CD4-positive, alpha-beta T cell treated with Interleukin-6 at 100 ng/mL for 8 hours (primary cell): Measurements from ENCODE around the gene DBH.
A peak's percentile ranks its signal among the peaks of the same experiment; 100 is the strongest.

Source experiments
- DNase-seq: peaks from one replicate; pipeline ENCODE4 v3.0.0-alpha.2; 2020; ENCODE audit warnings: mixed read lengths, low spot score

Gene DBH

GRCh38 chr9:133643978-133644760 lies 8.0 kb downstream of the DBH start:
- no peak for DNase-seq

DNA sequence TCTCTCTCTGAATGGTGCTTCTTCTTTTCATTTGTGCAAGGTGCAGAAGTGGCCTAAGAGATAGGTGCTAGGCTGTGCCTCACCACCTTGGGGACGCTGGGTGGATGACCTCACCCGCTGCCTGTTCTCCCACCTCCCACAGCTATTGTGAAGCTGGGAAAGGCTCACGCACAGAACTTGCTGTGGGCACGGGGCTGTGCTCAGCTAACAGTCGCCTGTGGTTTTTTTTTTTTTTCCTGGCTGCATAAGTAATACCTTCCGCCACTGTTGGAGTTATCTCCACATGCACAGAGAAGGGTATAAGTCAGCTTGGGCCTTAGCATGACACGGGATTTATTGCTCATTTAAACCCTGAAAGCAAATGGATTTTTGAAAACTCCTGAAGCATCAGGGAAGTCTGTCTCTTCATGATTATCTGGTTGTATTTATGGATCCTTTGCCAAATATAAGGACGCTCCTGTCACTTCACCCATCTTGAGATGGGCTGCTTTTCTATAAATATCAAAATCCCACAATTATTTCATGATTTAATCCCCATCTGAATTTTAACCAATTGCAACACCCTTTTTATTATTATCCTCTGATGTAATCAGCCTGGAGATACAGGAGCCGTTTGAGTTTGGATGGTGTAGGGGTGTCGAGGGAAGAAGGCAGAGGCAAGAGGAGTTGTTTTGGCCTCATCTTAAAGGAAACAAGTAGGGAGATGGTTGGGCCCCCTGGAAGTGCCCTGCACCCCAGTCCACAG lies 9.0 kb downstream of the DBH start:
- no peak for DNase-seq

- no peak for DNase-seq
Measured at GRCh38 chr9:133647148-133647547, 11.0 kb downstream of the DBH start.

GRCh38 chr9:133647765-133648469 lies 11.8 kb downstream of the DBH start:
- DNase-seq: no peak

DNA sequence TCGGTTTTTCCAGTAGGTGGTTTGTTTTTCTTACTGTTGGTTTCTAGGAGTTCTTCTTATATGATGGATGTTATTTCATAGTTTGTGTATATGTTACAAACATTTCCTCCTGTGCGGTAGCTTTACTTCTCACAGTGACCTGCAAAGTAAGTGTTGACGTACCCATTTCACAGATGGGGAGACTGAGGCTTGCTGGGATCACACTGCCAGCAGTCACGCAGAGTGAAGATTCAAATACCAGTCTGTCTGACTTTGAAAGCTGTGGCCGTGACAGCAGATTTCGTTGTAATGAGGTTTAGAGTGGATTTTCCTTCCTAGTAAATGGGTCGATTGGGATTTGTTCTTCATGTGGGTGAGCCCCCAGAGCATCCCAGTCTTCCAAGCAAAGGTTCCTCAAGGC lies 13.0 kb downstream of the DBH start:
- no peak for DNase-seq

DNA sequence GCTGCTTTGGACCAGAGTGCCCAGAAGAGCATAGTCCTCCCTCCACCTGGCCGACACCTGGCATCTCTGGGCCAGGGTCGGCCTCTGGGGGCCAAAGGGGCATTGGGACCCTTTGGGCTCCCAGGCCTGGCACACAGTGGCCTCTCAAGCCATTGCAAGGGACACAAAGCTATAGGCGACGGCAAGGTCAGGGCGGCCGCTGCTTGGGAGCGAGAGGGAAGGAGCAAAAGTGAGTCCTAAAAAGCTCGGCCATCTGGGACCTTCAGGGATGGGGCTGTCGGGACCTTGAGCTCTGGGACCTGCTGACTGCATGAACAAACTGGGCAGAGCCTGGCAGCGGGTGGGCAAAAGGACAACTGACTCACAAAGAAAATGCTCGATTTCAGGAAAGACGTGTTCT lies 13.9 kb downstream of the DBH start:
- no peak for DNase-seq

DNA sequence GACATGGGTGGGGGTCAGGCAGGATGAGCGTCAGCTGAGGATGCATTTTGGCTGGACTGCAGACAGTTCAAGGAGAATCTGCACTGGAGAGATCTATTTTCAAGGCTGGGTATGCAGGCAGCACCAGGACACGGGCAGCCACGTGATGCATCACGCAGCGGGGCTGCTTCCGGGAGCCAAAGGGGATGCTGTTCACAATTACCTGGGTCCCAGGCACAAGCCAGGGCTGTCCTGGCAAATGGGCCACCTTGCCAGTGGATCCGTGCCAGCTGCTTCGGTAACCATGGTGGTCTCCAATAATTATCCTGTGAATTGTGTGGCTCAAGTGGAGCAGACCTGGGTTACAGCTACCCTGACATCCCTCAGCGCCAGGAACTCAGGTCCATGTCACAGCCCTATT lies 17.5 kb downstream of the DBH start:
- no peak for DNase-seq

DNA sequence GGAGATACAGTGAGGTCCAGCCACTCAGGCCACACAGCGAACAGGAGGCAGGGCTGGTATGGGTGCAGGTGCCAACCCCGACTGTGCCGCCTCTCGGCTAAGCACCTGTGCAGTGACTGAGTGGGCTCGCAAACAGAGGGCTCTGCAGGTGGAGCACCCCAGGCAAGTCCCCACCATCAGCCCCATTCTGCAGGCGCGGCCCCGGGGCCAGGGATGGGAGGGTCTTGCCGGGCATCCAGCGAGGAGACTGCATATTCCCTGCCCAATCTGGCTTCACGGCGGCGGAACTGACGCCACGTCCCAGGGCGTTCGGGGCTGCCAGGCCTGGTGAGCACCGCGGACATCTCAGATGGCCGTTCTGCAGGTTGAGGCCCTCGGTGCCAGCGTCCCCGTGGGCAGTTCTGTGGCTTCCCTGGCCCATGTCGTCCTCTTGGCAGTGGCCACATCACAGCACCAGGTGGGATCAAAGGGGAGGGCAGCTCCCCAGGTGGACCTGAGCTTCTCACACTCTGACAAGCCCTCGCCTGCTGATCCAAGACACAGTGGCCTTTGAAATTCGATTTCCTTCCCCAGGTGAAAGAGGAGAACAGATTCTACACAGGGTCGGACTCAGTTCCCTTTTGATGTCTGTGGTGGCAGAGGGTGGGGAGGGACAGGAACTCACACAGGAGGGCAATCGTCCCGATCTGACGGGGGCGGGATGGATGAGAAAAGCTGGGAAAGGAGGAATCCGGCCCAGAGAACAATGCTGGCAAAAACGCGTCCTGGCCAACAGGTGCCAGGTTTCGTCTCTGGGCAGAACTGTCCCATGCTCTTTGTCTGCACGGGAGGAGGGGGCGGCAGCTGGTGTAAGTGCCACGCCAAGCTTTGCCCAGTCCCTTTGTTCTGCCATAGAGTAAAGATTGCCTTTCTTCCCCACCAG lies 18.8 kb downstream of the DBH start:
- no peak for DNase-seq

DNA sequence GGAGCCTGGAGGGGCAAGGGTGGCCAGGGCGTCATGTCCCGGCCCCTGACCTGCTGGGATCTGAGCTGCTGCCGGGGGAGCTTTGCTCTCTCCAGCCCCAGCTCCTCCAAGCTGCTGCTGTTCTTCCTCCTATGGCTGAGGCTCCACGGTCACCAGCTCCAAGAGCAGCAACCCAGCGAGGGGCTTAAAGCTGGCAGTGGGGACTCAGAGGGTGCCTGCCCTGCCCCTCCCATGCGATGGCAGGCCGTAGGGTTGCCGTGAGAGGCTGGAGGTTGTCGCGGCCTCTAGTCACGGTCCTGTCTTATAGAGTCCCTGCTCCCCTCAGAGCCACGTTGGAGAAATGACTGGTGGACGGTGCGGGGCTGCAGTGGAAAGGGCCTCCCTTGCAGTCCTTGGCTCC lies 19.5 kb downstream of the DBH start:
- DNase-seq: no peak

DNA sequence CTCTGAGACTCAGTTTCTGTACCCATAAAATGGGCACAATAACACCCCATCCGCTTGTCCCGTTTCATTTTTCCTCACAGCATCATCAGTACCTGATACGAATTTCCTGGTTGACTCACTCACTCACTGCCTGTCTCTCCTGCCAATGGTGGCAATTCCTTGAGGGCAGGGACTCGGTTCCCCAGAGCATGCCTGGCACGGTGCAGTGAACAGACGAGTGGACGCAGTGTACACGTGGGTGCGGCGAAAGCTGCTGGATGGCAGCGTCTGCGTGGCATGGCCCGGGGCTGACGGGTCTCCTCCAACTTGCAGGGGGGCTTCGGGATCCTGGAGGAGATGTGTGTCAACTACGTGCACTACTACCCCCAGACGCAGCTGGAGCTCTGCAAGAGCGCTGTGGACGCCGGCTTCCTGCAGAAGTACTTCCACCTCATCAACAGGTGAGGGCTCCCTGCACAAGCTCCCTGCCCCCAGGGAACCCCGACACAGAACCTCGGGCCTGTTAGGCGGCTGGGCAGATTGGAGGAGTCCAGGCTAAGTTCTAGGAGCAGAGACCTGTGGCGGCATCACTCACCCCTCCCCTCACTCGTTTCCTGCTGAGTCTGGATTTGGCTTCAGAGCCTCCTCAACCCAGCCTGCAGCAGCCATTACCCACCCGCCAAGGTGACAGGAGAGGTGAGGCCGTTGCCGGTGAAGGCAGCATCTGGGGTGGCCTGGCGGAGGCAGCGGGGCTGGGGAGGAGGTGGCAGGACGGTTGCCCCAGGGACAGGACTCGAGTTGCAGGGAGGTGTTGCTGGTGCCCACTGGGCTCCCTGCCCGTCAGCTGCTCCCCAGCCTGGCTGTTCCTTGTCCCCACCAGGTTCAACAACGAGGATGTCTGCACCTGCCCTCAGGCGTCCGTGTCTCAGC lies 20.3 kb downstream of the DBH start:
- peak; percentile 53 for DNase-seq

GRCh38 chr9:133657120-133657661 lies 21.0 kb downstream of the DBH start:
- DNase-seq: no peak

GRCh38 chr9:133658442-133659431 lies 22.6 kb downstream of the DBH start:
- DNase-seq: no peak

GRCh38 chr9:133659516-133659915 lies 23.4 kb downstream of the DBH start:
- DNase-seq: no peak

DNA sequence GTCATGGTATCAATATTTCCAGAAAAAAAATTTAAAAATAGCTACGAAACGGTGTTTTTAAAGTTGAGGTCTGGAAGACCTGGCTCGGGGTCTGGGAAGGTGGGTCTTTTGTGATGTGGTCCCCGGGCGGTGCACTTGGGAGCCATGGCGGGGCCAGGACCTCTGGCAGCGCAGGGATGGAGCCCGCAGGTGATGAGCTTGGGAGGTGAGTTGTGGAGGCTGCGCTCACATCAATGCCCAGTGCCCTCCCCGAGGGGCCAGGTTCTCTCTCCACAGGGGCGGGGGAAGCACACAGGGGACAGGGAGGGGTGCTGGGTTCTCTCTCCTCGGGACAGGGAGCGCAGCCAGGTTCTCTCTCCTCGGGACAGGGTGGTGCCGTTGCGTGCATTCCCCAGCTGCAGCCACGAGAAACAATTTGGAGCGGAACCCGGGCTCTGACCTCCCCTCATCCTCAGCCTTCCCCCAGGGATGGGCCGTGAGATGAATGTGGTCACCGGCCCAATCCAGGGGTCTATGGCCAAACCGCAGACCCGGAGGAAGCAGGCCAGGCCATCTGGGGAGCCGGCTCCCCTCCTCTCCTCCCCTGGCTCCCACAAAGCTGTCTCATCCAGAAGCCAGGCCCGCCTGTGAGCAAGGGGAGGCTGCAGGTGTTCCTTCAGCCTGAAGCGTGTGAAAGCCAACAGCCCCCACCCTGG lies 25.8 kb downstream of the DBH start:
- no peak for DNase-seq

- no peak for DNase-seq
Measured at GRCh38 chr9:133664173-133665050, 28.2 kb downstream of the DBH start.

- DNase-seq: no peak
Measured at GRCh38 chr9:133665096-133665495, 28.9 kb downstream of the DBH start.

DNA sequence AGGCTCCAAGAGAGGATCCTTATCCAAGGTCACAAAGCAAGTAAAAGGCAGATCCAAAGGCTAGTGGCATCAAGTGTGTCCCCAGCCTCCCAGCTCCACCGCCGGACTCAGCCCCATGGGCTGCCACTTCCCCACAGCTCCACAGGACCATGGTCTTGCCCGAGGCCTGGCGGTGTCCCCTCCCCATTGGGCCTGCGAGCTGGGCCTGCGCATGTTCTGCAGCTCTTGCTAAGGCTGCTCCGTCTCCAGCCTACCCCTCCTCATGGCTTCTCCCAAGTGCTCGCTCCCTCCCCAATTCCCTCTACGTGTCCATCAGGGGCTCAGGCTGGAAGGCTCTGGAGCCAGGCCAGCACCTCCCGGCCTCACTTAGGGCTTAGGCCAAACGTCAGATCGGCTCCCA lies 29.4 kb downstream of the DBH start:
- DNase-seq: no peak

GRCh38 chr9:133666387-133666786 lies 30.2 kb downstream of the DBH start:
- DNase-seq: no peak
